ENCODE results near the gene SNTB2. TPM values are rescaled to one million over a fixed set of nuclear protein-coding genes. Genes with fewer than 3 reads are reported as not detected.

The SNTB2 gene
- total and polyA plus RNA-seq, 2 of the 8 experiments (the other 6 are each of a cell fraction or from before 2014, with no cell fraction given), result 6.0 to 16.1 TPM

DNA sequence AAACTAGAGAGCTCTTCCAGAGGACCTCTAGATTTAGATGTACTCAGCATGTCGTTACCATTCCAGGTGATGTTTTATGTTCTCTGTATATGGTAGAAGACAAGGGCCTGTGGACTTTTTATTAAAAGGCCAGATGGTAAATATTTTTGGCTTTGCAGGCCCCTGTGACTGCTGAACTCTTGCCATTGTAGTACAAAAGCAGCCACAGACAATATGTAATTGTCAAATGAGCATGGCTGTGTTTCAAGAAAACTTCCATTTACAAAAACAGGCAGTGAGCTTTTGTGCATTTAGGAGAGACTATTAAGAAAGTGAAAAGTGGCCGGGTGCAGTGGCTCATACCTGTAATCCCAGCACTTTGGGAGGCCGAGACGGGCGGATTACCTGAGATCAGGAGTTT lies 157.2 kb downstream of the SNTB2 start (continued):
- TF ChIP-seq POU5F1 (IDR thresholded peaks at IDR 0.05; ENCODE audit: low read depth, low read length), result no peak
